ENCODE measurements around the gene COL9A3.

DNA sequence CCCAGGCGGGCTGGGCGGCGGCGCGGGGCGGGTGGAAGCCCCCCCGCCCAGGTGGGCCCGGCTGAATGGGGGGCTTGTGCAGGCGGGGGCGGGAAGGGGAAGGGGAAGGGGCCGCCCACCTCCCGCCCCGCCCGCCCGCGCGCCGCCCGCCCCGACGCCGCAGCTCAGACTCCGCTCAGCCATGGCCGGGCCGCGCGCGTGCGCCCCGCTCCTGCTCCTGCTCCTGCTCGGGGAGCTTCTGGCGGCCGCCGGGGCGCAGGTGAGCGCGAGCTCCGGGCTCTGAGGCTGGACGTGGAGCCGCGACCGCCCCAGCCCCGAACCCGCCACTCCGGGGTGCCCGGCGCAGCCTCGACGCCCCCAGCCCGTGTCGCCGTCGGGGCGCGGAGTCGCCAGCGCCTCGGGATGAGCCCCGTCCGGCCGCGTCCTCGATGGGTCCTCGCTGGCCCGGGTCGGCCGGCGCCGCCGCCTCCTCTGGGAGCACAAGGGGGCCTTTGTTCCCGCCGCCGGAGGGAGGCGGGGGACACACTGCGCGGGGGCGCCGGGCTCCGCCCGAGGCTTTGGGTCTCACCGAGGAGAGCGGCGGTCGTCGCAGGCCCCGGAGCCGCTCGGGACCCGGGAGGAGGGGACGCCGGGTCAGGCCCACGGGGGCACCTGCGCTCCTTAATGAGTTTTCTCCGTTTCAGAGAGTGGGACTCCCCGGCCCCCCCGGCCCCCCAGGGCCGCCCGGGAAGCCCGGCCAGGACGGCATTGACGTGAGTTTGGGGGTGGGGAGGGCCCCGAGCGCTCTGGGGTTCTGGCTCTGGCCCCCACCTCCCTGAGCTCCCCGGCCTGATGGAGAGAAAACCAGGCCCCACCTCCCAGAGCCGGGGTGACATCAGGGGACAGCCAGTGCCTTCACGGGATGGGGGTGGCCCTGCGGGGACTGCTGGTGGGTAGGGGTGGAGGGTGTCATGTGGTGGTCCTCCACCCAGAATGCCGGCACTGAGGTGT lies at the start of gene COL9A3:
- no peak for TF ChIP-seq SP1 (CRISPR knock-in tag; conservative IDR thresholded peaks at IDR 0.05)
- TF ChIP-seq, protein P1, sequence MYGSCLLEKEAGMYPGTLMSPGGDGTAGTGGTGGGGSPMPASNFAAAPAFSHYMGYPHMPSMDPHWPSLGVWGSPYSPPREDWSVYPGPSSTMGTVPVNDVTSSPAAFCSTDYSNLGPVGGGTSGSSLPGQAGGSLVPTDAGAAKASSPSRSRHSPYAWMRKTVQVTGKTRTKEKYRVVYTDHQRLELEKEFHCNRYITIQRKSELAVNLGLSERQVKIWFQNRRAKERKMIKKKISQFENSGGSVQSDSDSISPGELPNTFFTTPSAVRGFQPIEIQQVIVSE (CRISPR knock-in tag; IDR thresholded peaks at IDR 0.05; ENCODE audit: borderline replicate concordance), result no peak
- TF ChIP-seq, protein P2, sequence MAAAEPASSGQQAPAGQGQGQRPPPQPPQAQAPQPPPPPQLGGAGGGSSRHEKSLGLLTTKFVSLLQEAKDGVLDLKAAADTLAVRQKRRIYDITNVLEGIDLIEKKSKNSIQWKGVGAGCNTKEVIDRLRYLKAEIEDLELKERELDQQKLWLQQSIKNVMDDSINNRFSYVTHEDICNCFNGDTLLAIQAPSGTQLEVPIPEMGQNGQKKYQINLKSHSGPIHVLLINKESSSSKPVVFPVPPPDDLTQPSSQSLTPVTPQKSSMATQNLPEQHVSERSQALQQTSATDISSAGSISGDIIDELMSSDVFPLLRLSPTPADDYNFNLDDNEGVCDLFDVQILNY (CRISPR knock-in tag; IDR thresholded peaks at IDR 0.05), result 0 out of 2 replicates have a peak, but pooled peaks have one; percentile 34

All from WTC11 (cell line).